ENCODE results near the gene PDGFA. TPM values are rescaled to one million over a fixed set of nuclear protein-coding genes. Genes with fewer than 3 reads are reported as not detected.

Gene PDGFA
- total RNA-seq, 4 donors from 2014 or later, result 16.2 to 41.6 (median 22.0) TPM

GRCh38 chr7:561631-562373 lies 42.2 kb upstream of the PDGFA start:
- H3K36me3 ChIP-seq, result no peaks in the 10 kb centered on the region
- no peak for DNase-seq (ENCODE audit: low spot score in 2 of 2)
- 98% methylated on average over 7 of the region's 44 CpGs for WGBS
- TF ChIP-seq POLR2A (IDR thresholded peaks at IDR 0.05), result no peak
- no peak for TF ChIP-seq EP300 (IDR thresholded peaks at IDR 0.05)
- TF ChIP-seq CTCF (IDR thresholded peaks at IDR 0.05), result no peak
- no peak for TF ChIP-seq POLR2AphosphoS5 (IDR thresholded peaks at IDR 0.05)
- no peaks in the 10 kb centered on the region for H3K4me1 ChIP-seq
- no peaks in the 10 kb centered on the region for H3K9me3 ChIP-seq
- H3K4me3 ChIP-seq, result no peak overlapping the region
- no peaks in the 10 kb centered on the region for H3K27me3 ChIP-seq
- H3K27ac ChIP-seq, result no peak overlapping the region

GRCh38 chr7:560966-561630 lies 41.5 kb upstream of the PDGFA start:
- Histone ChIP-seq H3K9me3 (no peaks in the 10 kb centered on the region), H3K4me3 (no peak overlapping the region), H3K27ac (no peak overlapping the region), H3K36me3 (no peaks in the 10 kb centered on the region), H3K4me1 (no peaks in the 10 kb centered on the region), H3K27me3 (no peaks in the 10 kb centered on the region)
- no peak for DNase-seq (ENCODE audit: low spot score in 2 of 2)
- TF ChIP-seq POLR2A (IDR thresholded peaks at IDR 0.05) (no peak), EP300 (IDR thresholded peaks at IDR 0.05) (no peak), POLR2AphosphoS5 (IDR thresholded peaks at IDR 0.05) (no peak), CTCF (IDR thresholded peaks at IDR 0.05) (no peak)
- 88% methylated on average over 21 of the region's 21 CpGs for WGBS

- TF ChIP-seq POLR2AphosphoS5 (IDR thresholded peaks at IDR 0.05) (no peak), CTCF (IDR thresholded peaks at IDR 0.05) (no peak), EP300 (IDR thresholded peaks at IDR 0.05) (no peak), POLR2A (IDR thresholded peaks at IDR 0.05) (no peak)
- Histone ChIP-seq H3K27me3 (no peaks in the 10 kb centered on the region), H3K36me3 (no peaks in the 10 kb centered on the region), H3K27ac (no peak overlapping the region), H3K4me3 (no peak overlapping the region), H3K4me1 (no peaks in the 10 kb centered on the region), H3K9me3 (no peaks in the 10 kb centered on the region)
- WGBS, result 94% methylated on average over 9 of the region's 21 CpGs
- no peak for DNase-seq (ENCODE audit: low spot score in 2 of 2)
These were observed 39.7 kb upstream of the PDGFA start for GRCh38 chr7:559396-559705.

- H3K27ac ChIP-seq, result no peak overlapping the region
- no peak for DNase-seq (ENCODE audit: low spot score in 2 of 2)
- no peaks in the 10 kb centered on the region for H3K27me3 ChIP-seq
- no peaks in the 10 kb centered on the region for H3K9me3 ChIP-seq
- H3K36me3 ChIP-seq, result no peaks in the 10 kb centered on the region
- 88% methylated on average over 12 of the region's 12 CpGs for WGBS
- no peak for TF ChIP-seq POLR2AphosphoS5 (IDR thresholded peaks at IDR 0.05)
- TF ChIP-seq EP300 (IDR thresholded peaks at IDR 0.05), result no peak
- no peak for TF ChIP-seq POLR2A (IDR thresholded peaks at IDR 0.05)
- no peak for TF ChIP-seq CTCF (IDR thresholded peaks at IDR 0.05)
- no peak overlapping the region for H3K4me3 ChIP-seq
- no peaks in the 10 kb centered on the region for H3K4me1 ChIP-seq
These were observed 37.9 kb upstream of the PDGFA start for GRCh38 chr7:557558-557881.

- H3K27me3 ChIP-seq, result no peaks in the 10 kb centered on the region
- no peak for TF ChIP-seq CTCF (IDR thresholded peaks at IDR 0.05)
- TF ChIP-seq POLR2A (IDR thresholded peaks at IDR 0.05), result no peak
- no peak for TF ChIP-seq POLR2AphosphoS5 (IDR thresholded peaks at IDR 0.05)
- no peak for TF ChIP-seq EP300 (IDR thresholded peaks at IDR 0.05)
- H3K27ac ChIP-seq, result no peak overlapping the region
- no peak for DNase-seq (ENCODE audit: low spot score in 2 of 2)
- H3K9me3 ChIP-seq, result no peaks in the 10 kb centered on the region
- H3K4me3 ChIP-seq, result no peak overlapping the region
- H3K36me3 ChIP-seq, result no peaks in the 10 kb centered on the region
- WGBS, result 91% methylated on average over 31 of the region's 32 CpGs
- H3K4me1 ChIP-seq, result no peaks in the 10 kb centered on the region
These were observed 37.4 kb upstream of the PDGFA start for GRCh38 chr7:556837-557557.
